ENCODE results near the gene ARHGEF37. TPM values are rescaled to one million over a fixed set of nuclear protein-coding genes. Genes with fewer than 3 reads are reported as not detected.

ARHGEF37 gene
- total RNA-seq, 1 experiment from 2014 or later = 17.0 TPM

- H3K27me3 ChIP-seq (ENCODE audit: low read length) = no peaks in the 10 kb centered on the region
- no peak overlapping the region for H3K4me3 ChIP-seq (ENCODE audit: low read length)
- no peaks in the 10 kb centered on the region for H3K9me2 ChIP-seq (replicated peaks; ENCODE audit: insufficient read depth, low read length)
- H2AFZ ChIP-seq (ENCODE audit: low read length) = no peak overlapping the region
- H3K4me1 ChIP-seq (ENCODE audit: low read length) = peaks cover 17% of the 10 kb centered on the region
- H3K9ac ChIP-seq (ENCODE audit: low read length) = no peak overlapping the region
- H4K20me1 ChIP-seq (ENCODE audit: insufficient read depth, low read depth, low read length) = no peaks in the 10 kb centered on the region
- DNase-seq = no peak
- no peaks in the 10 kb centered on the region for H3K36me3 ChIP-seq (ENCODE audit: insufficient read depth, low read length)
- H3K79me2 ChIP-seq (ENCODE audit: low read length) = no peaks in the 10 kb centered on the region
- H3K27ac ChIP-seq (ENCODE audit: low read length) = no peak overlapping the region
- no peak overlapping the region for H3K4me2 ChIP-seq (ENCODE audit: low read depth, low read length, poor library complexity, severe bottlenecking)
- no peaks in the 10 kb centered on the region for H3K9me3 ChIP-seq (ENCODE audit: low read length)
Measured at GRCh38 chr5:149674686-149675085, 93.4 kb downstream of the ARHGEF37 start.

GRCh38 chr5:149675610-149676201 lies 94.4 kb downstream of the ARHGEF37 start:
- no peaks in the 10 kb centered on the region for H3K79me2 ChIP-seq (ENCODE audit: low read length)
- peaks cover 27% of the 10 kb centered on the region for H3K4me1 ChIP-seq (ENCODE audit: low read length)
- DNase-seq = no peak
- no peaks in the 10 kb centered on the region for H3K27me3 ChIP-seq (ENCODE audit: low read length)
- no peaks in the 10 kb centered on the region for H3K9me2 ChIP-seq (replicated peaks; ENCODE audit: insufficient read depth, low read length)
- H3K4me3 ChIP-seq (ENCODE audit: low read length) = no peak overlapping the region
- no peak overlapping the region for H3K9ac ChIP-seq (ENCODE audit: low read length)
- H3K27ac ChIP-seq (ENCODE audit: low read length) = no peak overlapping the region
- no peak overlapping the region for H2AFZ ChIP-seq (ENCODE audit: low read length)
- H3K4me2 ChIP-seq (ENCODE audit: low read depth, low read length, poor library complexity, severe bottlenecking) = no peak overlapping the region
- no peaks in the 10 kb centered on the region for H3K9me3 ChIP-seq (ENCODE audit: low read length)
- H3K36me3 ChIP-seq (ENCODE audit: insufficient read depth, low read length) = no peaks in the 10 kb centered on the region
- H4K20me1 ChIP-seq (ENCODE audit: insufficient read depth, low read depth, low read length) = no peaks in the 10 kb centered on the region

GRCh38 chr5:149677731-149678130 lies 96.4 kb downstream of the ARHGEF37 start:
- no peak overlapping the region for H3K4me2 ChIP-seq (ENCODE audit: low read depth, low read length, poor library complexity, severe bottlenecking)

GRCh38 chr5:149679876-149680809 lies 98.8 kb downstream of the ARHGEF37 start:
- Histone ChIP-seq H3K27ac (ENCODE audit: low read length) (peak overlapping the region; percentile 56), H4K20me1 (ENCODE audit: insufficient read depth, low read depth, low read length) (no peaks in the 10 kb centered on the region)

More at GRCh38 chr5:149677731-149678130, 96.4 kb downstream of the ARHGEF37 start:
- Histone ChIP-seq H2AFZ (ENCODE audit: low read length) (no peak overlapping the region), H3K4me3 (ENCODE audit: low read length) (no peak overlapping the region), H3K79me2 (ENCODE audit: low read length) (no peaks in the 10 kb centered on the region), H3K36me3 (ENCODE audit: insufficient read depth, low read length) (no peaks in the 10 kb centered on the region), H3K27me3 (ENCODE audit: low read length) (no peaks in the 10 kb centered on the region), H3K27ac (ENCODE audit: low read length) (no peak overlapping the region), H3K9me3 (ENCODE audit: low read length) (no peaks in the 10 kb centered on the region), H3K9ac (ENCODE audit: low read length) (no peak overlapping the region), H4K20me1 (ENCODE audit: insufficient read depth, low read depth, low read length) (no peaks in the 10 kb centered on the region), H3K4me1 (ENCODE audit: low read length) (peaks cover 36% of the 10 kb centered on the region), H3K9me2 (replicated peaks; ENCODE audit: insufficient read depth, low read length) (no peaks in the 10 kb centered on the region)
- no peak for DNase-seq

GRCh38 chr5:149680810-149681221 lies 99.5 kb downstream of the ARHGEF37 start:
- DNase-seq = peak; percentile 94
- Histone ChIP-seq H3K36me3 (ENCODE audit: insufficient read depth, low read length) (no peaks in the 10 kb centered on the region), H3K27me3 (ENCODE audit: low read length) (no peaks in the 10 kb centered on the region), H3K4me1 (ENCODE audit: low read length) (peaks cover 36% of the 10 kb centered on the region), H3K4me3 (ENCODE audit: low read length) (peak overlapping the region; percentile 5; the same call in 1 of the 2 replicates), H2AFZ (ENCODE audit: low read length) (peak overlapping the region; percentile 63; the same call in 1 of the 2 replicates), H3K9me2 (replicated peaks; ENCODE audit: insufficient read depth, low read length) (no peaks in the 10 kb centered on the region), H4K20me1 (ENCODE audit: insufficient read depth, low read depth, low read length) (no peaks in the 10 kb centered on the region), H3K79me2 (ENCODE audit: low read length) (no peaks in the 10 kb centered on the region), H3K27ac (ENCODE audit: low read length) (peak overlapping the region; percentile 56), H3K9ac (ENCODE audit: low read length) (peak overlapping the region; percentile 35), H3K4me2 (ENCODE audit: low read depth, low read length, poor library complexity, severe bottlenecking) (peak overlapping the region; percentile 63), H3K9me3 (ENCODE audit: low read length) (no peaks in the 10 kb centered on the region)

More at GRCh38 chr5:149679876-149680809, 98.8 kb downstream of the ARHGEF37 start:
- Histone ChIP-seq H3K4me2 (ENCODE audit: low read depth, low read length, poor library complexity, severe bottlenecking) (peak overlapping the region; percentile 63), H3K9ac (ENCODE audit: low read length) (no peak overlapping the region; the same call in 1 of the 2 replicates), H3K27me3 (ENCODE audit: low read length) (no peaks in the 10 kb centered on the region), H3K9me2 (replicated peaks; ENCODE audit: insufficient read depth, low read length) (no peaks in the 10 kb centered on the region), H3K79me2 (ENCODE audit: low read length) (no peaks in the 10 kb centered on the region), H2AFZ (ENCODE audit: low read length) (peak overlapping the region; percentile 63; the same call in 1 of the 2 replicates), H3K4me1 (ENCODE audit: low read length) (peaks cover 36% of the 10 kb centered on the region), H3K36me3 (ENCODE audit: insufficient read depth, low read length) (no peaks in the 10 kb centered on the region), H3K4me3 (ENCODE audit: low read length) (peak overlapping the region; percentile 5; the same call in 1 of the 2 replicates), H3K9me3 (ENCODE audit: low read length) (no peaks in the 10 kb centered on the region)
- no peak for DNase-seq

- H3K27ac ChIP-seq (ENCODE audit: low read length) = peak overlapping the region; percentile 56
- H2AFZ ChIP-seq (ENCODE audit: low read length) = peak overlapping the region; percentile 63; the same call in 1 of the 2 replicates
- H3K36me3 ChIP-seq (ENCODE audit: insufficient read depth, low read length) = no peaks in the 10 kb centered on the region
- no peaks in the 10 kb centered on the region for H4K20me1 ChIP-seq (ENCODE audit: insufficient read depth, low read depth, low read length)
- peak overlapping the region; percentile 63 for H3K4me2 ChIP-seq (ENCODE audit: low read depth, low read length, poor library complexity, severe bottlenecking)
- peak overlapping the region; percentile 35 for H3K9ac ChIP-seq (ENCODE audit: low read length)
- H3K27me3 ChIP-seq (ENCODE audit: low read length) = no peaks in the 10 kb centered on the region
- no peak for DNase-seq
- H3K4me1 ChIP-seq (ENCODE audit: low read length) = peaks cover 36% of the 10 kb centered on the region
- H3K79me2 ChIP-seq (ENCODE audit: low read length) = no peaks in the 10 kb centered on the region
- H3K4me3 ChIP-seq (ENCODE audit: low read length) = peak overlapping the region; percentile 5; the same call in 1 of the 2 replicates
- no peaks in the 10 kb centered on the region for H3K9me3 ChIP-seq (ENCODE audit: low read length)
- H3K9me2 ChIP-seq (replicated peaks; ENCODE audit: insufficient read depth, low read length) = no peaks in the 10 kb centered on the region
Measured at GRCh38 chr5:149681252-149681651, 100.0 kb downstream of the ARHGEF37 start.

- Histone ChIP-seq H2AFZ (ENCODE audit: low read length) (no peak overlapping the region), H3K4me2 (ENCODE audit: low read depth, low read length, poor library complexity, severe bottlenecking) (no peak overlapping the region), H3K36me3 (ENCODE audit: insufficient read depth, low read length) (no peaks in the 10 kb centered on the region)
Measured at GRCh38 chr5:149681922-149682321, 100.6 kb downstream of the ARHGEF37 start.

GRCh38 chr5:149682532-149683075 lies 101.3 kb downstream of the ARHGEF37 start:
- H3K27ac ChIP-seq (ENCODE audit: low read length) = no peak overlapping the region
- H3K36me3 ChIP-seq (ENCODE audit: insufficient read depth, low read length) = no peaks in the 10 kb centered on the region
- no peaks in the 10 kb centered on the region for H3K9me3 ChIP-seq (ENCODE audit: low read length)
- peak overlapping the region; percentile 18 for H3K4me2 ChIP-seq (ENCODE audit: low read depth, low read length, poor library complexity, severe bottlenecking)
- H3K9me2 ChIP-seq (replicated peaks; ENCODE audit: insufficient read depth, low read length) = no peaks in the 10 kb centered on the region
- peaks cover 34% of the 10 kb centered on the region for H3K4me1 ChIP-seq (ENCODE audit: low read length)
- DNase-seq = peak; percentile 80
- no peak overlapping the region for H2AFZ ChIP-seq (ENCODE audit: low read length)
- no peaks in the 10 kb centered on the region for H3K79me2 ChIP-seq (ENCODE audit: low read length)
- H3K9ac ChIP-seq (ENCODE audit: low read length) = no peak overlapping the region
- H3K4me3 ChIP-seq (ENCODE audit: low read length) = no peak overlapping the region
- no peaks in the 10 kb centered on the region for H3K27me3 ChIP-seq (ENCODE audit: low read length)
- no peaks in the 10 kb centered on the region for H4K20me1 ChIP-seq (ENCODE audit: insufficient read depth, low read depth, low read length)

More at GRCh38 chr5:149681922-149682321, 100.6 kb downstream of the ARHGEF37 start:
- Histone ChIP-seq H3K9me2 (replicated peaks; ENCODE audit: insufficient read depth, low read length) (no peaks in the 10 kb centered on the region), H3K9ac (ENCODE audit: low read length) (no peak overlapping the region), H3K4me1 (ENCODE audit: low read length) (peaks cover 30% of the 10 kb centered on the region), H3K79me2 (ENCODE audit: low read length) (no peaks in the 10 kb centered on the region), H3K9me3 (ENCODE audit: low read length) (no peaks in the 10 kb centered on the region), H3K27ac (ENCODE audit: low read length) (no peak overlapping the region), H3K4me3 (ENCODE audit: low read length) (no peak overlapping the region), H4K20me1 (ENCODE audit: insufficient read depth, low read depth, low read length) (no peaks in the 10 kb centered on the region), H3K27me3 (ENCODE audit: low read length) (no peaks in the 10 kb centered on the region)
- no peak for DNase-seq

Measured in Karpas-422 (cell line).